Effector memory CD8-positive, alpha-beta T cell (primary cell): Measurements from ENCODE around the gene PTGER3.
A peak's percentile ranks its signal among the peaks of the same experiment; 100 is the strongest.

Experiments
- ATAC-seq: fragments of 150-1000 bp; cut with Tn5 transposase; replicated peaks from 2 replicates; pipeline ENCODE4 v1.10.0; 2021; ENCODE audit warnings: mild to moderate bottlenecking, moderate library complexity
- DNase-seq, 3 experiments: peaks; one replicate each; pipeline ENCODE4 v3.0.0; 2021
- H3K27ac Mint-ChIP-seq, 2 donors: one replicate each; pipeline ENCODE4 v1.8.0; 2022; ENCODE audit warnings: mild to moderate bottlenecking in 2 of 2, mixed read lengths in 2 of 2, moderate library complexity in 2 of 2
- H3K27me3 Mint-ChIP-seq, 2 donors: one replicate each; pipeline ENCODE4 v1.8.0; 2022; ENCODE audit warnings: mixed read lengths in 2 of 2
- H3K36me3 Mint-ChIP-seq: one replicate; pipeline ENCODE4 v1.8.0; 2022; ENCODE audit warnings: mild to moderate bottlenecking, moderate library complexity, mixed read lengths; ENCODE audit not compliant: insufficient read depth
- H3K4me1 Mint-ChIP-seq, 2 donors: one replicate each; pipeline ENCODE4 v1.8.0; 2022; ENCODE audit warnings: low read depth in 2 of 2, mixed read lengths in 2 of 2
- H3K4me3 Mint-ChIP-seq, 2 donors: one replicate each; pipeline ENCODE4 v1.8.0; 2022; ENCODE audit warnings: mild to moderate bottlenecking in 2 of 2, mixed read lengths in 2 of 2, moderate library complexity in 2 of 2
- H3K9me3 Mint-ChIP-seq, 2 donors: one replicate each; pipeline ENCODE4 v1.8.0; 2022; ENCODE audit warnings: mixed read lengths in 2 of 2

The PTGER3 gene

DNA sequence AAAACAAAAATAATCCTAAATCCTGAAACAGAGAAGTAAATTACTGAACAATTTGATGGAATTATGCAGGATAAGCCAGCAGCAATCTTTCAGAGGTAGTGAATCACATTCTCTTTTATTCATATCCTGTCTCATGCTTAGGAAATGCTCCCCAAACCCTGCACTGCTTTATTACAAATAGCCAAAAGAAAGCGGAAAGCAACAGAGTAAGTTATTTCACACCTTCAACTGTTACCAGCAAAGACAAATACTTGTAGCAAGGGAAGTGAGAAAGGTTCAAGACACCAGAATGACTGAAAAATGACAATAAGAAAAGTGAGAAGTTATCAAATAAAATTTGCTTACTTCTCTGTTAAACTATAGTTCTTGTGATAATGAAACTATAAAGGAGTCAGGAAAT, 27.1 kb upstream of the PTGER3 start:
- H3K9me3 Mint-ChIP-seq: no peaks in the 10 kb centered on the region
- peak; percentile 27 for ATAC-seq
- DNase-seq: no peak
- peak overlapping the region in 1 of 2 donors; percentile 25 for H3K27ac Mint-ChIP-seq
- H3K4me1 Mint-ChIP-seq: peaks cover 18 to 39% of the 10 kb centered on the region in 2 donors
- H3K4me3 Mint-ChIP-seq: no peak overlapping the region
- peaks cover 76% of the 10 kb centered on the region for H3K36me3 Mint-ChIP-seq
- no peaks in the 10 kb centered on the region for H3K27me3 Mint-ChIP-seq

DNA sequence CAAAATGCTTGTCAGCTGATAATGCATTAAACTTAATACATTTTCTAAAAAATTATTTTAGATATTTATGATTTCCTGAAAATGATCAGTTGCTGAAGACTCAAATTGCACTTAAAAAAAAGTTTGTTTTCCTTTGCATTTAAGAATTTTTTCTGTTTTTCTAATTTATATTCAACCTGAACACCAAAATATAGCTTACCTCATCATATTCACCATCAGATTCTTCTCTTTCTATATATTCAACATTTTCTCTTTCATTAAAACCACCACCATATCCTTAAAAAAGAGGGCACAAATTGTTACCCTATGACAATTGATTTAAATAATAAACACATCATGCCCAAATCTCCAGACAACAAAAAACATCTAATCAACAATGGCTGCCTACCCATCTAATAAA, 24.7 kb upstream of the PTGER3 start:
- H3K4me1 Mint-ChIP-seq: peaks cover 12 to 36% of the 10 kb centered on the region in 2 donors
- no peaks in the 10 kb centered on the region for H3K27me3 Mint-ChIP-seq
- peaks cover 88% of the 10 kb centered on the region for H3K36me3 Mint-ChIP-seq
- no peaks in the 10 kb centered on the region for H3K9me3 Mint-ChIP-seq
- no peak for DNase-seq
- peak overlapping the region in 1 of 2 donors; percentile 44 for H3K27ac Mint-ChIP-seq
- H3K4me3 Mint-ChIP-seq: peak overlapping the region in 1 of 2 donors; percentile 5
- ATAC-seq: no peak

GRCh38 chr1:71071720-71072119, 24.1 kb upstream of the PTGER3 start:
- H3K9me3 Mint-ChIP-seq: no peaks in the 10 kb centered on the region
- DNase-seq (no peak), ATAC-seq (no peak)
- H3K27me3 Mint-ChIP-seq: no peaks in the 10 kb centered on the region
- peaks cover 12 to 36% of the 10 kb centered on the region in 2 donors for H3K4me1 Mint-ChIP-seq
- H3K27ac Mint-ChIP-seq: peak overlapping the region in 1 of 2 donors; percentile 52
- H3K36me3 Mint-ChIP-seq: peaks cover 92% of the 10 kb centered on the region
- no peak overlapping the region for H3K4me3 Mint-ChIP-seq

GRCh38 chr1:71068325-71069240, 21.0 kb upstream of the PTGER3 start:
- Mint-ChIP-seq H3K4me1 (peaks cover 4 to 13% of the 10 kb centered on the region in 2 donors), H3K27ac (peak overlapping the region; percentile 23 to 46)

DNA sequence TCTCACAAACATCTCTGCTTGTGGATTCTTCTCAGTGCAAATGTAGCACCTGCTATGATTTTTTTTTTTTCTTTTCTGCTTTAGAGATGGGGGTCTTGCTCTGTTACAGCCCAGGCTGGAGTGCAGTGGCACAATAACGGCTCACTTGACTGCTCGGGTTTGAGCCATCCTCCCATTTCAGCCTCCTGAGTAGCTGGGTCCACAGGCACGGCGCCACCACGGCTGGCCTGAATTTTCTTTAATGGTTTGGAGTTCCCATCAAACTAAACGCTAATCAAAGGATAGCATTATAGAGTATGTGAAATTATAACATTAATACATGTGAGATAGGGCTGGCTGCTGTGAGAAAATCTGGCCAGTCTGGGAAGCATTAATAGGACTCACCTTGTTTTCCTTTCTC, 7.2 kb upstream of the PTGER3 start:
- Mint-ChIP-seq H3K9me3 (no peaks in the 10 kb centered on the region), H3K27ac (no peak overlapping the region), H3K27me3 (peaks cover 0 to 4% of the 10 kb centered on the region in 2 donors), H3K36me3 (peaks cover 7% of the 10 kb centered on the region), H3K4me3 (no peak overlapping the region), H3K4me1 (peaks cover 4 to 7% of the 10 kb centered on the region in 2 donors)
- no peak for ATAC-seq
- DNase-seq: no peak

More at GRCh38 chr1:71068325-71069240, 21.0 kb upstream of the PTGER3 start:
- H3K36me3 Mint-ChIP-seq: peaks cover 96% of the 10 kb centered on the region
- DNase-seq (no peak), ATAC-seq (no peak)
- no peaks in the 10 kb centered on the region for H3K27me3 Mint-ChIP-seq
- no peak overlapping the region for H3K4me3 Mint-ChIP-seq
- H3K9me3 Mint-ChIP-seq: no peaks in the 10 kb centered on the region

DNA sequence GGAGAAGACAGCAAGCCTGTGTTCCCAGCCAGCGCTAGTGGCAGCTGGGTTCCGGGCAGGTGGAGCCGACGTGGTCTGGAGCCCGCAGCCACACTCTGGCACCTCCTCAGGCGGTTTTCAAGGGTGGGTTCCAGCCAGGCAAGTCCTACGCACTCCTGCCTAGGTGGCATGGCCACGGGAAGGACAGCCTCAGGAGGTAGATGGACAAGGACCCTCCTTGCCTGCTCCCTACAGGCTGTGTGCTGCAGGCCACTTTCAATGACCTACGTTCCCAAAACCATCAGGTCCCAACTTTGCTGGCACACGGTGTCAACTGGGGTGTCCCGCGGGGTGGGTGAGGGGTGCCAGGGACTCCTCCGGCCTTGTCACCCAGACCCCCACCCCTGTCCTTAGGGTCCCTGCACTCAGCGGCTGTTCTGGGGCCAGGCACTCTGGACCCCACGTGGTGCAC, 6.7 kb upstream of the PTGER3 start:
- Mint-ChIP-seq H3K27ac (no peak overlapping the region), H3K9me3 (no peaks in the 10 kb centered on the region), H3K36me3 (peaks cover 7% of the 10 kb centered on the region), H3K27me3 (peaks cover 0 to 7% of the 10 kb centered on the region in 2 donors), H3K4me3 (no peak overlapping the region), H3K4me1 (peaks cover 4 to 6% of the 10 kb centered on the region in 2 donors)
- ATAC-seq (no peak), DNase-seq (no peak)

- no peak overlapping the region for H3K27ac Mint-ChIP-seq
- DNase-seq: no peak
- ATAC-seq: no peak
Observed at GRCh38 chr1:71053758-71054157, 6.1 kb upstream of the PTGER3 start.

GRCh38 chr1:71053146-71053545, 5.5 kb upstream of the PTGER3 start:
- H3K36me3 Mint-ChIP-seq: peaks cover 7% of the 10 kb centered on the region
- H3K27ac Mint-ChIP-seq: no peak overlapping the region
- DNase-seq (no peak), ATAC-seq (no peak)
- peaks cover 6 to 16% of the 10 kb centered on the region in 2 donors for H3K27me3 Mint-ChIP-seq
- H3K9me3 Mint-ChIP-seq: no peaks in the 10 kb centered on the region
- H3K4me1 Mint-ChIP-seq: peaks cover 4% of the 10 kb centered on the region in 2 donors
- H3K4me3 Mint-ChIP-seq: no peak overlapping the region

More at GRCh38 chr1:71053758-71054157, 6.1 kb upstream of the PTGER3 start:
- Mint-ChIP-seq H3K27me3 (peaks cover 2 to 10% of the 10 kb centered on the region in 2 donors), H3K36me3 (peaks cover 7% of the 10 kb centered on the region), H3K4me1 (peaks cover 4% of the 10 kb centered on the region in 2 donors), H3K4me3 (no peak overlapping the region), H3K9me3 (no peaks in the 10 kb centered on the region)

DNA sequence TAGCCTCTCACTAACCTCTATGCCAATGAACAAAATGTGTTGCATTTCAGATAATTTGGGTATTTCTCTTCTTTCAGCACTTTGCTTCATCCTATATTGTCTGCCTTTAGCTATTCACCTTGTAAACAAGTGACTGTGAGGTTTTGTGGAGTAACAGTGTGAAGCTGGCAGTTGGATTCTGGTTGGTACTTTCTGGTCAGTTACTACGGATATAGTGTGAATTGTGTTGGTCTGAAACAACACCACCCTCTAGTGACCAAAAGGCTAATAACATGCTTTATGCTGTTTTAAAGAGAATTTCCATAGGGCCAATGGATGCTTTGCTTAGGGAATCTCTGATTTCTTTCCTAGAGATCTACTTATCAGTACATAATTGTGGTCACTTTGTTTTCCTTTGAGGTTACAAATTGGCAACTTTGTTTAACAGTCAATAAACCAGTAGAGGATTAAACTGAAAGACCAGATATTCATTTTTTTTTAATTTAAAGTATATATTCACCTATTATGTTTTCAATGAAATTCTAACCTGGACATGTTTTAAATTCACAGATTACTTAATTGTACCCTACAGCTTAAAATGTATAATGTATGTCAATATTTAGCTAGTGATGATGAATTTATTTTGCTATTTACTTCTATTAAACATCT, 2.5 kb upstream of the PTGER3 start:
- ATAC-seq (peak; percentile 56), DNase-seq (peak; percentile 8 to 28 (median 20))
- no peak overlapping the region for H3K27ac Mint-ChIP-seq
- no peaks in the 10 kb centered on the region for H3K9me3 Mint-ChIP-seq
- H3K4me1 Mint-ChIP-seq: peaks cover 19 to 23% of the 10 kb centered on the region in 2 donors
- H3K4me3 Mint-ChIP-seq: no peak overlapping the region
- peaks cover 27 to 47% of the 10 kb centered on the region in 2 donors for H3K27me3 Mint-ChIP-seq
- H3K36me3 Mint-ChIP-seq: peaks cover 9% of the 10 kb centered on the region

GRCh38 chr1:71046891-71047634, 553 bp downstream of the PTGER3 start:
- ATAC-seq: peak; percentile 47
- peaks cover 9% of the 10 kb centered on the region for H3K36me3 Mint-ChIP-seq
- no peaks in the 10 kb centered on the region for H3K9me3 Mint-ChIP-seq
- H3K4me1 Mint-ChIP-seq: peaks cover 15 to 23% of the 10 kb centered on the region in 2 donors
- H3K4me3 Mint-ChIP-seq: peak overlapping the region; percentile 77 to 83
- H3K27ac Mint-ChIP-seq: peak overlapping the region in 1 of 2 donors; percentile 35
- peaks cover 33 to 52% of the 10 kb centered on the region in 2 donors for H3K27me3 Mint-ChIP-seq
- DNase-seq: peak in 1 of 3 experiments; percentile 5

- H3K4me3 Mint-ChIP-seq: peak overlapping the region in 1 of 2 donors; percentile 37
- ATAC-seq: no peak
- H3K9me3 Mint-ChIP-seq: no peaks in the 10 kb centered on the region
- H3K27me3 Mint-ChIP-seq: peaks cover 33 to 65% of the 10 kb centered on the region in 2 donors
- H3K36me3 Mint-ChIP-seq: peaks cover 9% of the 10 kb centered on the region
- peaks cover 15 to 23% of the 10 kb centered on the region in 2 donors for H3K4me1 Mint-ChIP-seq
- H3K27ac Mint-ChIP-seq: no peak overlapping the region
- DNase-seq: no peak
Observed at GRCh38 chr1:71045463-71046028, 2.1 kb downstream of the PTGER3 start.

- DNase-seq (no peak), ATAC-seq (no peak)
- Mint-ChIP-seq H3K4me3 (no peak overlapping the region), H3K27me3 (peaks cover 36 to 63% of the 10 kb centered on the region in 2 donors), H3K27ac (no peak overlapping the region), H3K9me3 (no peaks in the 10 kb centered on the region), H3K4me1 (peaks cover 15 to 21% of the 10 kb centered on the region in 2 donors), H3K36me3 (peaks cover 9% of the 10 kb centered on the region)
Observed at GRCh38 chr1:71044833-71045232, 2.8 kb downstream of the PTGER3 start.

DNA sequence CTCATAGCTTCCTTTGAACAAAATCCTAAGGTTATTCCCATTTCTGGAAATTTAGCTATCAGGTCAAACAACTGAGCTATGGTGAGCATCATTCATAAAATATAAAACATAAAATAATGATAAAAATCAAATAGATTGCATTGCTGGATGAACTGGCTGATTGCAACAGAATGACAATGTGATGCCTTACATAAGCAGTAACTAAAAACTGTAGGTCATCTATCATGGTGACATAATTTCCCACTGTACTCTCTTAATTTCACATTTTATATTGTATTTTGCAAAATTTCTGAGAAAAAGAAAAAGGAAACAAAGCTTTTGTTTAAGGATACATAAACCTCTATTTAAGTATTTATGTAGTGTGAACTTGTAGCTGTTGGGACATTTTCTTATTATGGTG, 4.6 kb downstream of the PTGER3 start:
- Mint-ChIP-seq H3K27ac (no peak overlapping the region), H3K9me3 (no peaks in the 10 kb centered on the region), H3K4me1 (peaks cover 15 to 18% of the 10 kb centered on the region in 2 donors), H3K27me3 (peaks cover 42 to 61% of the 10 kb centered on the region in 2 donors), H3K36me3 (peaks cover 9% of the 10 kb centered on the region), H3K4me3 (no peak overlapping the region)
- ATAC-seq: no peak
- no peak for DNase-seq
